NCI-H1436 (cell line): ENCODE measurements around the gene MTNR1B.

Source experiments
- DNase-seq: peaks from one replicate; lab custom pipeline; 2025; lab: John Stamatoyannopoulos, UW

The MTNR1B gene

DNA sequence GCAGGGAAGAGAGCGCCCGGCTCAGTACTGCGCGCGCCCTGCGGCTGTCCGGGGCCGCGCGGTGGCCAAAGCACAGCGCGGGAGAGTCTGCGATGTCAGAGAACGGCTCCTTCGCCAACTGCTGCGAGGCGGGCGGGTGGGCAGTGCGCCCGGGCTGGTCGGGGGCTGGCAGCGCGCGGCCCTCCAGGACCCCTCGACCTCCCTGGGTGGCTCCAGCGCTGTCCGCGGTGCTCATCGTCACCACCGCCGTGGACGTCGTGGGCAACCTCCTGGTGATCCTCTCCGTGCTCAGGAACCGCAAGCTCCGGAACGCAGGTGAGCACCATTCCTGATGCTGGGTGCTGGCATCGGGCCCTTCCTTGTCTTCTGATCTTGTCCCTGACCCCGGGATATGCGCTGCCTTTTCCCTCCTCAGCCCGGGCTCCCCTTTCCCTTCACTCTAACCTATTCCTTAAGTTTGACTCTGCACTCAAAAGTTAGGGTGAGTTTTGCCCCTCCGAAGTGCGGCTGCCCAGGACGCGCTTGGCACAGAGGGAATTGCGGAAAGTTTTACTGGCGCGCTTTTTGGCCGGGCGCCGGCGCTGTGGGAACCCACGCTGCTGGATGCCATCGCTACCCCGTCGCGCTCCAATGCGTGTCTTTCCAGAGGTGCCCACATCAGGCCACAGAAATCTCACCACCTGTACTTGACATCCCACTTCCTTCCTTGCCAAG lies at the start of gene MTNR1B:
Gene MTNR1B (plus strand): TSS at position 18 of the 714 bp plus-strand sequence. CDS start 75 bp downstream, at position 93.
- DNase-seq = no peak

DNA sequence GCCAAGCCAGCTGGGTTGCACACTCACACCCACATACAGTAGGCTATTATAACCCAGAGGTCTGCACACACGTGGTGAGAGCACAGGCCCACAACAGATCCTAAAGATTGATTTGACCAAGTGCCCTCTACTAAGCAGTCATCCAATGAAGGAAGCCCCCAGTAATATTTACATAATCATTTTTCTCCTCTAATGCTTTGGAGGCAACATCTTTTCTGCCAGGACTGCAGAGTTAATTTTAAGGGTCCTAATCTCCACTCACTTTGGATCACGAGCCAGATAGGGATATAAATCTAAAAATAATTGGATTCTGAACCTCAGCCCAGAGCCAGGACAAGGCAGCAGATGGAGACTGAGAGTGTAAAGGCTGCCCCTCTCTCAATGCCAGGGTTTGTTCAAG lies 49.1 kb upstream of the MTNR1B start:
- no peak for DNase-seq

DNA sequence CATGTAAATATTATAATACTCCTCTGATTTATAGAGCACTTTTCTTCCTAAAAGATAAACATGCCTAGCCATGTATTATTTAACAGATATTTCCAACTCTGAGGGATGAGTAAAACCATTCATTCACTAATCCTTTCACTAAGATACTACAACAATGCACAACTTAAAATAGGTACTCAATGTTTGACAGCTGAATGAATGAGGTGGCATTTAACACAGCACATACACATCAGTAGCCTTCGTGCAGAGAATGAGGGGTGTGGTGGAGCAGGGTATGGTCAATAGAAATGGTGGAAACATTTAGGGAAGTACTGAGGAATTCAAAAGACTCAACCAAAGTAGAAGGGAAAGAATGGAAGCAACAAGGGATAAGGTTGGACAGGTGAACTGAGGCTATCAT lies 46.7 kb upstream of the MTNR1B start:
- DNase-seq = no peak

DNA sequence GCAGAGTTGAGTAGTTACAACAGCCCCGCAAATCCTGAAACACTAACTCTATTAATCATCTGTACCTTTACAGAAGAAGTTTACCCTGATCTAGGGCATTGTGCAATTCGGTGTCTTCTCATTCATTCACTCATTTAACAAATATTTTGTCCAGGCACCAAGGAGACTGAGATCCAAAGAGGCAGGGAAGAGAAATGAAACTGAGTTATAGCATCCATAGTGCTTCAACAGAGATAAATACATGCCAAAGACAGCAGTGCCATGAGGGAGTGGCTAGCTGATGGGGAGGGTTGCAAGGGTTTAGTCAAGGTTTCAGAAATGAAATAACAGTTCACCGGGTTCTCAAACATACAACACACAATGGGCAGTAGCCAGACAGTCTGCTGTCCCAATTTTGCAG lies 40.2 kb upstream of the MTNR1B start:
- no peak for DNase-seq

DNA sequence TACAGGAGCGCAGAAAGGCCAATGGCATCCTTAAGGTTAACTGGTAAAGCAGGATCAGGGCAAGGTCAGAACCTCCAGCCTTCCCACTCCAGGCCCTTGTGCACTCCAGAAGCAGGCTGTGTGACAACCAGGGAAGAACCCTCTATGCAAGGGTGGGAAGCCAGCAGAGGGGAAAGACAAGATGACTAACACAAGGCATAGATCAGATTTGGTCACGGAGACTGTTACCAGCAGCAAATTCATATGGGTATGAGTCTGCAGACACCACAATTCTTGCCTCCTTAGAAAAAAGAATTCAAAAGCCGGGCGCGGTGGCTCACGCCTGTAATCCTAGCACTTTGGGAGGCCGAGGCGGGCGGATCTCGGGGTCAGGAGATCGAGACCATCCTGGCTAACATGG lies 39.8 kb upstream of the MTNR1B start:
- DNase-seq = no peak

DNA sequence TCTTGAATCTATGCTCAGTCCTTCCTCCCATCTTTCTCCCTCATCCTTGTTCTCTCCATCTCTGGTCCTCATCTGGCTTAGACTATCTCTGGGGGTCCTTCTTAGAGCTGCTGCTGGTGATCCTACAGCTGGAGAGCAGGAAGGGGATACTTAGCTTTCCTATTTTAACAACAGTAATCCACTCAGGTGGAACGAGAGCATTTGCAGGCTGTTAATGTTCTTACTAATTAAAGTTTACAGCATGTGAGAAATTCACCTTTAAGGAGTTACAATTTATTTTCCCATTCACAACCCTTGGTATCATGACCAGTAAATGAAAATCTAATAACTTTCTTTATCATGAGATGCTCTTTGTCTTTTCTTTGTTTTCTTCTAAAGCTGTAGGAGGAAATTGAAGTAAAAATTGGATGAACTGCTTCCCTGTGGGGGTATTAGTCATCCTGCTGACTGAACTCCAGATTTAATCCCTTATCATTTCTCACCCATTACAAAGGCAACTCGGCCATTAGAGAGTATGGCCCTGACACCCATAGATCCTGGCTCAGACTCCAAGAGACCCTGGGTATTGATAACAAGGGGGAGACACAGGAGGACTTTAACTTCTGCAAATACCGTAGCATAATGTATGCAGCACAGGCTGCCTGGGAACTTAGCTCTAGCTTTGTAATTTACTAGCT lies 37.6 kb upstream of the MTNR1B start:
- DNase-seq = no peak

DNA sequence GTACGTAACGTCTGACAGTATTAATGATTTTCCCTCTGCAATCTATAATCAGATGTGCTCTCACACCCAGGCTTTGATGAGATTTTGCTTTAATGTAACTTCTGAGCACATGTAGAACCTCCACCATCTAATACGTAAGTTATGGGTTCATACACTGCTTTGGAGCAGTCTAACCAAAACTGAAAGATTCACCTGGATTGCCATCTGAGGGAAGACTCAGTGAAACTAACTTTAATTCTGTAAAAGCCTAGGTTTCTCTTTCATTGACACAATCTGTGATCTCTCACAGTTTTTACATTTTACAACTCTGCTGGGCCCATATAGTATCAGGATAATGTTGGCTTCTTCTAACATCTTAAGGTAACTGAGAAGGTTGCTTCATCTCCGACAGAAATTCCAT lies 30.1 kb upstream of the MTNR1B start:
- DNase-seq = no peak

DNA sequence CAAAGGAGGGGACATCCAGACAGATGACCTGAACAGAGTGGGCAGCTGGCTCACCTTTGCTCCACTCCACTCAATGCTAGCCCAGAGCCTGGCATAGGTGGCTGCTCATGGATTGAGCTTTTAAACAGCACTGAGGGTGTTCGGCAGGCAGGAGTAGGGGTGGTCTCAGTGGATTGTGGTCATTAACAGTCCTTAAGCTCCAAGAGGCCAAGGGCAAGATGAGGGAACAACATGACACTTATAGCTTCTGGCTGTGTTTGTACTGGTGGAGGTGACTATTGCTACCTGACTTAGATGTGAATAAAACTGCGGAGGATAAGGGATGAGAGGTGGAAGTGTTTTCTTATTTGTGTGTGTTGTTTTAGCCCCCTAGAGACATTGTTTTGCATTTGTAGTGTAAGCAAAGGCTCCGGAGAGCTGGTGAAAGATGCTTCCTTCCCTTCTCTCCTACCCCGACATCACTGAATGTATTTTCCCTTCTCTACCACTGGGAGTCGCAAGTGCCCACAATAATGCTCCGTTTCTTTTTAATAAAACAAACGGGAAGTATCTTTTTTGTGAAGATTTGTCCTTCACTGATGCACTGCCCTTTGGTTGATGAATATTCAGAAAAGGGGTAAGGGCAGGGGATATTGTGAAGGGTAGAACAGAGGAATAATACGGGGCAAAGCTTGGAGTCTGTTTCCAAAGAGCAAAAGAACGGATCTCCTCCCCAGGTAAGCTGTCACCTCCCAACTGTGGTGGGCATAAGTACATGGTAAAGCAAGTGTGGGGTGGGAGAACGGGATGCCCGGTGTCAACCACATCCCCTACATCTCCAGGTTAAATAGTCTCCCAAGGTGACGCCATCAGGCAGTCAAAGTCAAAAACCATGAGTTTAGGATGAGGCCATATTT lies 27.5 kb upstream of the MTNR1B start:
- no peak for DNase-seq

DNA sequence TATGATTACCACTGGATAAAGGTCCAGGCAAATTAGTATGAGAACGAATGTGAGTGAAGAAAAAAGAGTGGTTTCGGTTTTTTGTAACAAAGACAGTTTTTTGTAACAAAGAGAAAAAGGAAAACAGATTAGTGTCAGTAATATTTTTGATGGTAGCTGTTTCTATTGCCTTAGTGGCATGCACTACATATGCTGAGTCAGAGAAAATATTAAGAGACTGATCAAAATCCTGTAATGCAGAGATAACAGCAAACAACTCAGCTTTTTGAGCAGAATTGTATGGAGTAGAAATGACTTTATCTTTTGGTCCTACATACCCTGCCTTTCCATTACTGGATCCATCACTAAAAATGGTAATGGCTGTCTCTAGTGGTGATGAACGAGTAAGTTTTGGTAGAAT lies 22.7 kb upstream of the MTNR1B start:
- no peak for DNase-seq

DNA sequence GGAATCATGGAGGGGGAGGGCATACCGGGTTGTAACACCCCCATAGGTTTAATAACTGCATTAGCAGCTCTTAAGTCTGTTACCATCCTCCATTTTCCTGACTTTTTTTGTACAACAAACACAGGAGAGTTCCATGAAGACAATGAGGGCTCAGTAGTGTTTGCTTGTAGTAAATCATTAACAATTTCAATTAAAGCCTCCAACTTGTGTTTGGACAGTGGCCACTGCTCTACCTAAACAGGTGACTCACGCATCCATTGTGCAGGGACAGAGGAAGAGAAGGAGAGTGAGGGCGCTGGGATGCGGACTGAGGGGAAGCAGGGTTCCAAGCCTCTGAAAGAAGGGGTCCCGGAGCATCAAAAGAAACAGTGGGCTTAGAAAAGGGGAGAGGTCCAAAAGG lies 21.3 kb upstream of the MTNR1B start:
- no peak for DNase-seq

DNA sequence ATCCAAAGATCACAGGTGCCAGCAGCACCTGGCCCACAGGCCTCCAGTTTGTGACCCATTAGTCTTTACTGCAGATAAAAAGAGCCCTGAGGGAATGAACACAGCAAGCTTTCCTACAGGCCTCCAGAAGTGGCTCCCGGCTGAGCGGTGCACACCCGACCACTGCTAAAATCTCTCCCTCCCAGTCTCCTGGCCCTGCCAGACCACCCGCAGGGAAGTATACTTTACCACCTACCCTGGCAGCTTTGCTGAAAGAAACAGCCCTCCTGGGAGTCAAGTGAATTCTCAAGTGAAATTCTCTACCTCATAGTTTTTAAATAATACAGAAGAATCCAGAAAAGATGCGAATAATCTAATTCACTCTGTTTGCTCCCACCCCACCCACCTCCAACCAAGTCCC lies 15.4 kb upstream of the MTNR1B start:
- DNase-seq = no peak

DNA sequence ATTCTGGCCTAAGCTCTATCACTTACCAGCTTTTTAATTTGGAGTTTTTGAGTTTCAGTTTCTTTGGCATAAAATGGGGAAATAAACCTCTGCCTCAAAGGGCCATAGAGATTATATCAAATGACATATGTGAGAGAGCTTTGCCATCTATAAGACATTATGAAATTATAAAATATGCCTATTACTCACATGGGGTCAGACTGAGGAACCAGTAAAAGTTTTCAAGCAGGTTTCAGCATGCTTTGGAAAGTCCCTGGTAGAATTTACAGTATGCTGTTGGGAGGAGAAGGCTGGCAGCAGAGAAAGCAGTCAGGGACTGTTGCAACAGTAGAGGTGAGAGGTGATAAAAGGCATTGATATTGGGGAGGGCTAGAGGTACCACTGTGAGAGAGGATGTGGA lies 13.6 kb upstream of the MTNR1B start:
- DNase-seq = no peak

DNA sequence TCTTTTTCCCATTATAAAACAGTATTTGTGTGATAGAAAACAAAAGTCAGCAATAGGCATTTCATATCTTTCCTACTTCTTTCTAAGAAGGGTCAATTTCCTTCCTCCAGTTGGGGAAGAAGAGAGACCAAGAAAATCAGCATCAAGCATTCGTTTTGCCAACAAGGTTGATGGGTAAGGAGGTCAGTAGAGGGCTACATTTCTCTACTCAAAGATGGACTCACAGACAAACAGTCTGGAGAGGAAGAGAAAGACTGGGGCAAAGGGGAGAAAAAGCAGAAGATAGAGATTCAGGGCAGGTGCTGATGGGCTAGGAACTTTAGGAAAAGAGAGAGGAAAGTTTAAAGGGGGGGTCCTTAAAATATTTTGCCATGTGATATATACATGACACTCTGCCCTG lies 8.6 kb upstream of the MTNR1B start:
- DNase-seq = no peak

DNA sequence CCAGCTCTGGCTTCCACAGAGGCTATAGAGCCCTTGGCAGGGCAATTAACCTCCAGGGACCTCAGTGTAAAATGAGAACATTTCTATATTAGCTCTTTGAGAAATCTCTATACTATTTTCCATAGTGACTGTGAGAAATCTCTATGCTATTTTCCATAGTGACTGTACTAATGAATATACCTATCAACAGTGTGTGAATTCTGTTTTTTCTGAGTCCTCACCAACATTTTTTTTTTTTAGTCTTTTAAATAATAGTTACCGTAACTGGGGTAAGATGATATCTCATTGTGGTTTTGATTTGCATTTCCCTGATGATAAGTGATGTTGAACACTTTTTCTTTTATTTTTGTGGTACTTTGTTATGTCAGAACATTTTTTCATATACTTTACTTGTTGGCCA lies 7.0 kb upstream of the MTNR1B start:
- DNase-seq = no peak

DNA sequence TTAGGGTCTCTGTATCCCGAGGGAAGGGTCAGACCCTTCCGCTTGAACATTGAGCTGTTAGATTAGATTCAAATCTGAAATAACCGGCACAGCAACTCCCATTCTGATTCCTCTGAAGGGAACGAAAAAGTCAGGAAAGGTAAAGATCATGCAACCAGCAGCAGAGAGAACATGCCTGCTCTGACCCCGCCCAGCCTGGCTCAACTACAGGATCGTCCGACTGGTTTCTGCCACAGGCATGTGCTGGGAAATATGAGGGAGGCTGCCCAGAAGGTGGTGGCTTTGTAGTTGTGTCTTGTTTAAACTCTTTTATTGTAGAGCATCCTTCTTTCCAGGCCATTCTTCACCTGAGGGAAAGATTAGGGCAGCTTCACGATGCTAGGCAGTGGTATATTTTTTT lies 5.0 kb upstream of the MTNR1B start:
- no peak for DNase-seq

DNA sequence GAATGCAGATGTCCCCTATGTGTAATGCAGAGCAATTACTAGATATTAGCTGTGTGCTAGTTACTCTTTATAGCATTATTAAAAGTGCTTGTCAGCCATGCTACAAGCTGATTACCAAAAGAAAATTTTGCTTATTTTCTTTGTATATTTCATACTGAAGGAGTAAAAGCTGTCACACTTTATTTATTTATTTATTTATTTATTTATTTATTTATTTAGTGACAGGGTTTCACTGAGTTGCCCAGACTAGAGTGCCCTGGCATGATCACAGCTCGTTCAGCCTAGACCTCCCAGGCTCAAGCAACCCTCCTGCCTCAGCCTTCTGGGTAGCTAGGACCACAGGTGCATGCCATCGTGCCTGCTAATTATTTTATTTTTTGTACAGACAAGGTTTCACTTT lies 4.3 kb upstream of the MTNR1B start:
- DNase-seq = no peak

DNA sequence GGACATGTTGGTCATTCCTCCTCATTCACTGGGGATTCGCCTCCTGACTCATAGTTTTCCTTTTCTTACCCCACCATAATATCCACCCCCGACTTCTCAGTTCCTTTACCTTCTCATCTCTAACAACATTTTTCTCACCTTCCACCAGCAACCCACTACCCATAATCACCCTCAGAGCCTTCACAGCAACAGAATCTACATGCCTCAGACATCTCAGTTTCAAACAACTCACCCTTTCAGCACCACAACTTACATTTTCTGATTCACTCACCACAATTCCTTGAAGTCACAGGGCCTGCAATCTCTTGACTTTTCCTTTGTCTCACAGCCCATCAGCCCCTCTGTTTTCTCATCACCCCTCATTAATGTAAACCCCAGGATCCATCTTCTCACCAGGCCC lies 2.3 kb upstream of the MTNR1B start:
- no peak for DNase-seq

DNA sequence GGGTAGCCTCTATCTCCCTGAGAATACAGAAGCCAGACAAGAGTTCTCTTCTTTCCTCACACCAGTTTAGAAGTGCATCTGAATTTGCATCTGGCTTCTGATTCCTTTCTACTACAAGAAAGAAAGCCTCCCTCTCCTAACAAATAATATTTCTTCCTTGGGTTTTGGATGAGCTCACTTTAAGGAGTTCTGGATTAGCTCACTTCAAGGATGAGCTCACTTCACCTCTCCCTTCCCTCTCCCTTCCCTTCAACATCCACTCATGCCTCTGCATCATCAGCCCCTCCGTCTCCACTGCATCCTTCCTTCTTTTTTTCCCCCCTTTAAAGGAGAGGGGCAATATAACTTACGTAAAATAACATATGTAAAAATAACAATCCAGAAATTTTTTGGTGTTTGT lies 1.6 kb upstream of the MTNR1B start:
- no peak for DNase-seq

DNA sequence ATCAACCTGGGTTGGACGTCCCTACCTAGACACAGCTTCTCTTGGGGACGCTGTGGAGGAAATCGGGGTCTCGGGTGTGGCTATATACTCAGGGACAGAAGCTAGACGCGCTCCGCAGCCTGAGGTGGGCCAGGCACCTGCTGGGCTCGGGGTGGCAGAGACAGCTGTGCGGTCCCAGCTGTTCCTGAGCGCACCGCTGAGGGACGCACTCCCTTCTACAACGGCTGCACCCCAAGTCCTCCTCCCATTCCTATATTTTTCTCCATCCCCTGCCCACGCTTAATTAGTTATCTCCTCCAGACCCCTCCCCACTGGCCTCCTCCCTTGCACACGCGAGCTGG lies 188 bp upstream of the MTNR1B start:
- DNase-seq = no peak

DNA sequence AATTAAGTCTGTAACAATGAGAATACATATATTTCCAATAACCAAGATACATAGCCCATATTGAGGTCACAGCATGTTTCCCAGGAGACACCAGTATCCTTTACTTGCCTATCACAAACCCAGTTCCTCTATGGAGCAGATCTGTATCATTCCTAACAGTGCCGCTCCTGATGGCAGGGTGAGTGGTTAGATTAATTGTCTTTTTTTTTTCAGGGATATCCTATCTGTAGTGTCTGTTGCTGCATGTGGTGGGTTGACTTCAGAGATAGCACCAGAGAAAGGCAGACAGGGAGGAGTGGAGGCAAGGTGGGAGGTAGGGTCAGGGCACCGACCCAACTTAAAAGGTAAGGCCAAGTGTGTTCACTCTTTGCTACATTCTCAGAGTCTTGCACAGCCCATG lies 2.8 kb downstream of the MTNR1B start:
- DNase-seq = no peak

DNA sequence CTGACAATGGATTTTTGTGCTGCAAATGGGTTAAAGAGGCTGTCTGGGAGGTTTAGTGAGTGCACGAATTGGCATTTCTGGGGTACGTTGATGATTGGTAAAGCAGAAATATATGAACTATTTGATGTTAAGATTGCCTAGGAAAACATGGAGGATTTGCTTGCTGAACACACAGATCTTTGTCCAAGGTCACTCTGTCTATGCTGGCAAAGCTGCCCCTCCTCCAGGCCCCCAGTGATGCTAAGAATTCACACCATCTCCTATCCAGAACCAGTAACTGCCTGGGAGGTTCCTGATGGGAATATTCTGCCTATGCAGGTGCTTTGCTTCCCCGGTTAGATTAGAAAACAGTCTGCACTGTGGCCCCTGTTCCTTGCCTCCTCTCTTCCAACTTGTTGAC lies 5.8 kb downstream of the MTNR1B start:
- no peak for DNase-seq

DNA sequence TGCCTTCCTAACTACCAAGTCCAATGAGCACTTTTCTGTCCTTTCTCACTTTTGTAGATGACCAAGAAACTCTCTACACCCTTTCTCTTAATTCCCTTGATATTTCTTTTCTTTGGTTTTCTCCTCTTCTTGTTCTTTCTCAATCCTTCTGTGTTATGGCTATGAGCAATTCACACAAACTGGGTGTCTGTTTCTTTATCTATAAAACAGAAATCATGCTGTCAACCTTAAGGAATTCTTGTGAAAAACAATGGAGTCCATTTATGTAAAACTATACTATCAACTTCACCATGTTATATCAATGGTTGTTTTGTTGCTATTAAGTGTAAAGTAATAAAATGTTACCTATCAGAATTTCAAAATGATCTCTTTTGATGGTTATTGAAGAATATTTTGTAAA lies 7.2 kb downstream of the MTNR1B start:
- DNase-seq = no peak

DNA sequence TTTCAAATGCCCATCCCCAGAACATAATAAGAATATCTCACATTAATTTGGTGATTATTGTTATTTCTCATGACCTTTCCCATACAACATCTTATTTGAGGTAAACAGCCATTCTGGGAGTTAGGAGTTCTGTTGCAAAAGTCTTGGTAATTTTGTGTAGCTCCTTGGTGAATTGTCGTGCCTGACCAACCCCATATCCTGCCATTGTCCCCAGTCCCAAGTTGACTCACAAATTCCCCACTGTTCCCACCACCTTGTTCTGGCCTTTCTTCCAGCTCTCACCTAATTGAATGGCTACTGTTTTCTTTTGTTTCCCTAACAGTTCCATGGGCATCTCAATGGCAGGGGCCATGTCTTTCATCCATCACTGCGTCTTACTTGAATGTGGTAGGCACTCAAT lies 8.0 kb downstream of the MTNR1B start:
- no peak for DNase-seq
